Inferior parietal cortex (tissue), 1 donor: Measurements from ENCODE around the gene UBALD1.

ENCODE experiments used
- DNase-seq: peaks from one replicate; pipeline ENCODE4 v3.0.0-alpha.2; 2016; ENCODE audit errors: extremely low spot score

UBALD1 gene

GRCh38 chr16:4616047-4616811 is 1.5 kb upstream of the UBALD1 start:
- peak; percentile 100 for DNase-seq

- DNase-seq: no peak
Observed at GRCh38 chr16:4615384-4616046, 827 bp upstream of the UBALD1 start.

GRCh38 chr16:4613636-4614570 is 785 bp downstream of the UBALD1 start:
- DNase-seq: no peak

GRCh38 chr16:4612977-4613635 is 1.6 kb downstream of the UBALD1 start:
- DNase-seq: no peak

GRCh38 chr16:4612474-4612931 is 2.2 kb downstream of the UBALD1 start:
- DNase-seq: no peak

GRCh38 chr16:4611337-4612021 is 3.2 kb downstream of the UBALD1 start:
- DNase-seq: no peak

- DNase-seq: no peak
Observed at GRCh38 chr16:4610011-4611005, 4.4 kb downstream of the UBALD1 start.

- DNase-seq: no peak
Observed at GRCh38 chr16:4609200-4610010, 5.3 kb downstream of the UBALD1 start.

- no peak for DNase-seq
Observed at GRCh38 chr16:4608704-4608980, 6.0 kb downstream of the UBALD1 start.

- DNase-seq: no peak
Observed at GRCh38 chr16:4607841-4608703, 6.6 kb downstream of the UBALD1 start.

- no peak for DNase-seq
Observed at GRCh38 chr16:4606354-4606753, 8.3 kb downstream of the UBALD1 start.

GRCh38 chr16:4604401-4604800 is 10.3 kb downstream of the UBALD1 start:
- no peak for DNase-seq

- no peak for DNase-seq
Observed at GRCh38 chr16:4603624-4604170, 11.0 kb downstream of the UBALD1 start.

GRCh38 chr16:4602331-4602730 is 12.4 kb downstream of the UBALD1 start:
- no peak for DNase-seq

- no peak for DNase-seq
Observed at GRCh38 chr16:4601864-4602186, 12.9 kb downstream of the UBALD1 start.

- DNase-seq: no peak
Observed at GRCh38 chr16:4601036-4601863, 13.4 kb downstream of the UBALD1 start.

GRCh38 chr16:4599545-4599944 is 15.1 kb downstream of the UBALD1 start:
- no peak for DNase-seq
